ENCODE results near the gene ZNF429.
"Not testable (repeated sequence)": the region's sequence is repeated elsewhere in the genome, so short reads cannot be mapped to it uniquely, and the experiment has no call there.

ZNF429 gene

GRCh38 chr19:21512609-21513008, 7.2 kb downstream of the ZNF429 start:
- in situ Hi-C loops (cut with MboI; ENCODE audit: low sequenced_read_pairs), result not testable (repeated sequence)

- in situ Hi-C loops (cut with MboI; ENCODE audit: low sequenced_read_pairs), result no loop called here
These were observed 8.2 kb downstream of the ZNF429 start for GRCh38 chr19:21513651-21514050.

GRCh38 chr19:21519488-21519887, 14.1 kb downstream of the ZNF429 start:
- in situ Hi-C loops (cut with MboI; ENCODE audit: low sequenced_read_pairs), result no loop called here

DNA sequence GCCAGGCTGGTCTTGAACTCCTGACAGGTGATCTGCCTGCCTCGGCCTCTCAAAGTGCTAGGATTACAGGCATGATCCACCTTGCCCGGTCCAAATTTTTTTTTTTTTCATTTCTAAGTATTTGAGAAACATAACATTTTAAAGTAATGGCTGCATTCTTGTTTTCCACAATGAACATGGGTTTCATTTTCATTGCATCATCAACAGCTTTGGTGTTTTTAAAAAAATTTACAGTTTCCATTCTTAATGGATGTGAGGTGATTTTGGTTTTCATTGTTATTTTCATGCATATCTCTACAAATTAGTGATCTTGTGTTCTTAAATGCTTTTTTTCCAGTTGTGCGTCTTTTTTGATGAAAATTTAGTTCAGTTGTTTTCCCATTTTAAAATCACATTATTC, 27.5 kb downstream of the ZNF429 start:
- in situ Hi-C loops (cut with MboI; ENCODE audit: low sequenced_read_pairs), result no loop called here

DNA sequence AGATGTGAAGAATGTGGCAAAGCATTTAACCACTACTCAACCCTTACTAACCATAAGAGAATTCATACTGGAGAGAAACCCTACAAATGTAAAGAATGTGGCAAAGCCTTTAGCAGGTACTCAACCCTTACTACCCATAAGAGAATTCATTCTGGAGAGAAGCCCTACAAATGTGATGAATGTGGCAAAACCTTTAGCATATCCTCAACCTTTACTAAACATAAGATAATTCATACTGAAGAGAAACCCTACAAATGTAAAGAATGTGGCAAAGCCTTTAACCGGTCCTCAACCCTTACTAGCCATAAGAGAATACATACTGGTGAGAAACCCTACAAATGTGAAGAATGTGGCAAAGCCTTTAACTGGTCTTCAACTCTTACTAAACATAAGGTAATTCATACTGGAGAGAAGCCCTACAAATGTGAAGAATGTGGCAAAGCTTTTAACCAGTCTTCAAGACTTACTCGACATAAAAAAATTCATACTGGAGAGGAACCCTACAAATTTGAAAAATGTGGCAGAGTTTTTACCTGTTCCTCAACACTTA, 31.4 kb downstream of the ZNF429 start:
- in situ Hi-C loops (cut with MboI; ENCODE audit: low sequenced_read_pairs), result not testable (repeated sequence)

- in situ Hi-C loops (cut with MboI; ENCODE audit: low sequenced_read_pairs), result no loop called here
These were observed 54.0 kb downstream of the ZNF429 start for GRCh38 chr19:21559444-21559843.

DNA sequence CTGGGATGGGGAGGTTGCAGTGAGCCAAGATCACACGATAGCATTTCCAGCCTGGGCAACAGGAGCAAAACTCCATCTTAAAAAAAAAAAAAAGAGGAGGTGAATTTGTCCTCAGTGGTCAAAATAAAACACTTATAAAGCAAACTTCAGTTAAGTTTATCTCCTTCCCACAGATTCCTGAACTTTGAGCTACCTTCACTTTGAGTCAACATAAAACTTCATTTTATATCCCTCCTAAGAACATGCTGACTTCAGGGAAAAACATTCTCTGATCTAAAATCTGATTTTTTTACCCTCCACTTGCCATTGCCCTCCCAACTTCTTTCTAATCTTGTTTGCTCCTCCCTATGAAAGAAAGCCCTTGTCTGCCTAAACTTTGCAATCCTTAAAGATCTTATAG, 59.0 kb downstream of the ZNF429 start:
- in situ Hi-C loops (cut with MboI; ENCODE audit: low sequenced_read_pairs), result no loop called here

- in situ Hi-C loops (cut with MboI; ENCODE audit: low sequenced_read_pairs), result no loop called here
These were observed 60.7 kb downstream of the ZNF429 start for GRCh38 chr19:21566073-21566472.

- in situ Hi-C loops (cut with MboI; ENCODE audit: low sequenced_read_pairs), result not testable (repeated sequence)
These were observed 62.4 kb downstream of the ZNF429 start for GRCh38 chr19:21567806-21568205.

DNA sequence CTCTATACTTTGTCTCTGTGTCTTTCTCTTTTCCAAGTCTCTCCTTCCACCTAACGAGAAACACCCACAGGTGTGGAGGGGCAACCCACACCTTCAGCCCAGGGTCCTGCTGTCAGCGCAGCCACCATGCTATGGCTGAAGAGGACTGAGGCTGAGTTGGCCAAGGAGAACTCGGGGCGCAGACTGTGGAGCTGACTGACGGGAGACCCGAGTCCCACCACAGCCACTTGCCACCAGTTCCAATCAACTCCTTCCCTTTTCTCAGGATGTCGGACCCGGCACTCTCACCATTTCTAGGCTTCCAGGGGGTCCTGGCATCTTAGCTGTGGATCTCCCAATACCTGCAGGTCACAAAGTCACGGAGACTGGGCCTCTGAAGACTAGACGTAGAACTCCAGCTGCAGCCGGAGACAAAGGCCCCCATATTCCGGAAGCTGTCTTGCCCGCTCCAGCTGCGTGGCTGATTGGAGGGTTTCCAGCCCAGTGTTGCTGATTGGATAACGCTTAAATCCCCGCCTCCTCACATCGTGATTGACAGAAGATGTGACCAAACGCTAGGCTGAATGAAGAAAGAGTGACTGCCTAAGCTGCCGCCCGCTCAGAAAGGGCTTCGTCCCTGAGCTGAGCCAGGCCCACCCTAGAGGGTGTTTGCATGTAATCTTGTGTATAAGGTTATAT, 63.6 kb downstream of the ZNF429 start:
- in situ Hi-C loops (cut with MboI; ENCODE audit: low sequenced_read_pairs), result no loop called here

DNA sequence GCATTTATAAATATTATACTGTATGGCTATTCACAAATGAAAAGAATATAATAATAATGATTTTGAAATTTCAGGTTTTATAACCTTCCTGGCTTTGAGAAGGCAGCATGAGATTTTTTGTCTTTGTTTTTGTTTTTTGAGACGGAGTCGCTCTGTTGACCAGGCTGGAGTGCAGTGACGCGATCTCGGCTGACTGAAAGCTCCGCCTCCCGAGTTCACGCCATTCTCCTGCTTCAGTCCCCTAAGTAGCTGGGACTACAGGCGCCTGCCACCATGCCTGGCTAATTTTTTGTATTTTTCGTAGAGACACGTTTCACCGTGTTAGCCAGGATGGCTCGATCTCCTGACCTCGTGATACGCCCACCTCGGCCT, 64.1 kb downstream of the ZNF429 start:
- in situ Hi-C loops (cut with MboI; ENCODE audit: low sequenced_read_pairs), result no loop called here

DNA sequence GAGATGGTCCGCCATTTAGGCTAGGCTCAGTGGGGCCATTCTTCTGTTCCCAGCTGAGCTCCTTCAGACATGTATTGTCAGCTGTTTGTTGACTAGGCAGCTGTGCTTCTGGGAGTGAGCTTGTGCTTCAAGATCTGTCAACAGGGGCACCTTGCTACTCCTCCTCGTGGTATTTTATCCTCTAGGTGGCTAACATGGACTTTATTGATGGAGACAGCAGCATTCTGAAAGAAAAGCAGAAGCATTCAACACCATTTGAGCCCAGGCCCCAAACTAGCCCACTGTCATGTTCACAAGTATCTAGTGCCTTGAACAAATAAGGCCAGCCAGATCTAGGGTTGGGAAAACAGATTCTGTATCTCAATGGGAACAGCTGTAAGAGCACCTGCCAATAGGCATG, 65.9 kb downstream of the ZNF429 start:
- in situ Hi-C loops (cut with MboI; ENCODE audit: low sequenced_read_pairs), result no loop called here

DNA sequence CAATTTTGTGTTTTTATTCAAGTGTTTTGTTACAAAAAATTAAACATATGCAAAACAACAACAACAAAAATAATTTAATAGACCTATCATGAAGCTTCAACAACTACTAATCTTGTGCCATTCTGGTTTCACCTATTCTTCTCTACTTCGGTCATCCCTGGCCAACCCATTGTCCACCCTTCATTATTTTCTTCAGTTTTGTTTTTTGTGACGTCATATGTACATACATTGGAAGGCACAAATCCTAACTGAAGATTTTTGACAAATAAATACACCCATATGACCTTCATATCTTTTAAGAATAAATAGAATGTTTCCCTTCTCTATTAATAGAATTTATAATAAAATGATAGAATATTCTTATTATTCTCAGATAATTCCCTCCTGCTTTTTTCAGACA, 69.2 kb downstream of the ZNF429 start:
- in situ Hi-C loops (cut with MboI; ENCODE audit: low sequenced_read_pairs), result no loop called here

GRCh38 chr19:21576481-21576880, 71.1 kb downstream of the ZNF429 start:
- in situ Hi-C loops (cut with MboI; ENCODE audit: low sequenced_read_pairs), result no loop called here

- in situ Hi-C loops (cut with MboI; ENCODE audit: low sequenced_read_pairs), result no loop called here
These were observed 74.7 kb downstream of the ZNF429 start for GRCh38 chr19:21580101-21580500.

DNA sequence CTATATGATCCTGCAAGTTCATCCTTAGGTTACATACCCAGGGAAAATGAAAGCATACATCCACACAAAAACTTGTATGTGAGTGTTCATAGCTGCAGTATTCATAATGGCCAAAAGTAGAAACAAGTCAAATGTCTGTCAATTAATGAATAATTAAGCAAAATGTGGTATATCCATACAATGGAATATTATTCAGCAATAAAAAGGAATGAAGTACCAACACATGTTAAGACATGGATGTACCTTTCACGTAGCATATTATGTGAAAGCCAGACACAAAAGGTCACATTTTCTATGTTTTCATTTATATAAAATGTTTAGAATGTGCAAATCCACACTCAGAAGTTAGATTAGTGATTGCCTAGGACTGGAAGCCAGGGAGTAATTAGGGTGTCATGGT, 75.4 kb downstream of the ZNF429 start:
- in situ Hi-C loops (cut with MboI; ENCODE audit: low sequenced_read_pairs), result no loop called here

- in situ Hi-C loops (cut with MboI; ENCODE audit: low sequenced_read_pairs), result no loop called here
These were observed 76.3 kb downstream of the ZNF429 start for GRCh38 chr19:21581646-21582240.

DNA sequence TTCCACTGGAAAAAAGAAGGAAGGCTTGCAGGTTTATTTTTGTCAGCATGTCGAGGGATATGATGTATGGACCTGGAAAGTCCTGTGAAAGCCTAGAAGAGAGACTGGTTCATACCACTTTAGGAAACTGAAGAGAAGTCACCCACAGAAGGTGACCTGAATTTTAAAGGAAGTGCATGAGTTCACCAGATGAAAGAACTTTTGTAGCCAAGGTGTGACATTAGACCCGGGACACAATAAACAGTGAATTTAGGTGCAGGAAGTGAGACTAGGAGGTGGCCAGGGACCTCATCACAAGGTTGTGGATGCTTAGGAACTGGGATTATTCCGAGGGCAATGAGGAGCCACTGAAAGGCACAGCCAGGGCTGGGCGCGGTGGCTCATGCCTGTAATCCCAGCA, 79.1 kb downstream of the ZNF429 start:
- in situ Hi-C loops (cut with MboI; ENCODE audit: low sequenced_read_pairs), result no loop called here

DNA sequence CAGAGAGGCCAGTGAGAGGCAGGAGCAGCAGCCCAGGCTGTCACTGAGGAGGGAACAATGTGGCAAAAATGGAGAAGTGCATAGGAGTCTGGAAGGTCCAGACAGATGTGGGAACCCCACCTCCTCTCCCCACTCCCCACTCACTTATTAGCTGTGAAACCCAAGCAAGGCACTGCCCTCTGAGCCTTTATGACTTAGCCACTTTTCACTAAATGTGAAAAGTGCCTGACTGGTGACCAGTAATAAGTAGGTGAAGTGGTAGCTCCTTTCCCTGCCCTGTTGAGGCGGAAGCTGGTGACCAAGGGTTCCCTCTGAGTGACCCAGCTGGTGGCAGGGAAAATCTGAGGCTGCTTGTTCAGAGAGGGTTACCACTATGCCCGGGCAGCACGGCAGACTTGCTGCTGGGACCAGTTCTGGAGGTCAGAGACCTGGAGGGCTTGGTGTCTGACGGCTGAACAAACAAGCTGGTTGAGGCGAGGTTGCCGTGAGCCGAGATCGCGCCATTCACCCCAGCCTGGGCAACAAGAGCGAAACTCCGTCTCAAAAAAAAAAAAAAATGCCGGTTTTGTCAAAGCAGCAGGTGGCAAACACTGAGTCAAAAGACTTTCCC, 80.0 kb downstream of the ZNF429 start:
- in situ Hi-C loops (cut with MboI; ENCODE audit: low sequenced_read_pairs), result no loop called here

DNA sequence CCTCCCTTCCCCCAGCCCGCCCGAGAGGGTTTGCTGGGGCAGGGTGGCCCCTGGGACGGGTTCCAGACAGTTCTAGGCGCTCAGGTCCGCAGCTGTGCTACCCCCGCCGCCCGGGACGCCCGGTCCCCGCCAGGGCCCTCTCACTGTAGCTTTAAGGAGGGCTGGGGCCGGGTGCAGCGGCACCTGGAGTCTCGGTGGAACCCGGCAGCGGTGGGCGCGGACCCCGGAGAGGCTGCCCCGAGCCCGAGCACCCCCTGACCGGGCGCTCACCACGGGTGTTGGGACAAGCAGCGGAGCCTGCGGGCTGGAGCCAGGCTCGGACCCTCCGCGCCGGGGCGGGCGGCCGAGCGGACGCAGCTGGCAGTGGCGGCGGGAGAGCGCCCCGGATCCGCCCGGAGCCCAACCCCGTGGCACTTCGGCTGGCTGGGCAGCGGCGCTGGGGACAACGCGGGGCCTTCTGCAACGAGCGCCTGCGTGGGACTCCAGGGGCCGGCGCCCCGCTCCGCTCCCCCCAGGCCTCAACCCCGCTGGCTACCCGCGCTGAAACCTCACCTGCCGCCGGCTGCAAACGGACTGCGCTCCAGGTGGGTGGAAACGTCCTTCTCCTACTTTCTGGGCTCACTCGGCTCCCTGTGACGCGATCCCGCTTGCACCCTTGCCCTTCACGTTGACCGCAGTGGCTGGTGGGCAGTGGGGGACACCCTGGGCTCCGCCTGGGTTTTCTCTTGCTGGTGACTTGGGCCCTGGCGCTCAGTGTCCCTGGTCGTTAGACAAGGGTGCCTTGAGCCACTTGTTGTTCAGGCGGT, 81.1 kb downstream of the ZNF429 start:
- in situ Hi-C loops (cut with MboI; ENCODE audit: low sequenced_read_pairs), result no loop called here

DNA sequence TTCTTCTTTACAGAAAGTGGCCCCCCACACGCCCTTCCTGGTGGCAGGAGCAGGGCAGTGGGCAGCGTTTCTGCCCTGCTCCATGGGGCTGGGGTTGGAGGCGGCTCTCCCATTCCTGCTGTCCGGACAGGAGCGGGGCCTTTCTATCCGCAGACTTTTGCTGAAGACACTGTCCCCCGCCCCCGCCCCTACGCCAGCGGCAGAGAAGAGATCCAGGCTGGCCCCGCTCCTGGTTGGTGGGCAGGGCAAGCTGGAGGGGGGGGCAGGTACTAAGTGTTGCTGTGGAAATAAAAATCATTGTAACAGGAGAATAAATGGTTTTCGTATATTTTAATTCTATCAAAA, 81.7 kb downstream of the ZNF429 start:
- in situ Hi-C loops (cut with MboI; ENCODE audit: low sequenced_read_pairs), result no loop called here

- in situ Hi-C loops (cut with MboI; ENCODE audit: low sequenced_read_pairs), result no loop called here
These were observed 82.1 kb downstream of the ZNF429 start for GRCh38 chr19:21587549-21587948.

Data from HL-60/S4 (cell line).